Gastroesophageal sphincter (tissue), 3 donors: Measurements from ENCODE around the gene ACOT4.
A peak's percentile ranks its signal among the peaks of the same experiment; 100 is the strongest.

Source experiments
- CTCF ChIP-seq, 4 experiments: fragments of 200-600 bp in 2 of 4; fragments of 450-650 bp in 2 of 4; sonication (generic) in 1 of 4; IDR thresholded peaks; one replicate each; pipeline ENCODE4 v1.5.1; 2017 to 2019; ENCODE audit warnings: antibody characterized with exemption in 4 of 4, mild to moderate bottlenecking in 2 of 4, moderate library complexity in 2 of 4
- EP300 ChIP-seq: sonication (generic); formaldehyde crosslinking; IDR thresholded peaks from one replicate; pipeline ENCODE4 v1.6.1; 2017; ENCODE audit warnings: antibody characterized with exemption, mild to moderate bottlenecking
- POLR2A ChIP-seq, 2 donors: fragments of 450-650 bp; IDR thresholded peaks; one replicate each; pipeline ENCODE4 v1.6.1; 2017; ENCODE audit warnings: antibody characterized with exemption in 2 of 2, mild to moderate bottlenecking in 2 of 2, moderate library complexity in 1 of 2
- POLR2AphosphoS5 ChIP-seq: sonication (generic); formaldehyde crosslinking; IDR thresholded peaks from one replicate; pipeline ENCODE4 v1.6.1; 2017; ENCODE audit warnings: antibody characterized with exemption

GRCh38 chr14:73612339-73613045 is 20.8 kb downstream of the ACOT4 start, which contains the start of gene ACOT6:
- TF ChIP-seq POLR2A (IDR thresholded peaks at IDR 0.05), result peak; percentile 33 to 63
- TF ChIP-seq CTCF (IDR thresholded peaks at IDR 0.05), result no peak
- no peak for TF ChIP-seq POLR2AphosphoS5
- no peak for TF ChIP-seq EP300
